CD14-positive monocyte (primary cell): Measurements from ENCODE around the gene TLNRD1. TPM values are rescaled to one million over a fixed set of nuclear protein-coding genes. Genes with fewer than 3 reads are reported as not detected.

Source experiments
- DNase-seq, 3 donors: peaks; one replicate each; pipeline ENCODE4 v3.0.0-alpha.2; 2011 to 2022
- H2AFZ ChIP-seq: 2 replicates; pipeline ENCODE4 v1.6.0; 2012; ENCODE audit warnings: mild to moderate bottlenecking, low read depth, low read length, inconsistent platforms; ENCODE audit not compliant: insufficient read depth, poor library complexity, severe bottlenecking
- H3K27ac ChIP-seq, 2 donors: 1 replicate in 1 of 2; 2 replicates in 1 of 2; pipeline ENCODE4 v1.5.1; 2012 to 2013; ENCODE audit warnings: low read length in 2 of 2, control low read depth in 1 of 2, inconsistent platforms in 1 of 2, low read depth in 1 of 2, mild to moderate bottlenecking in 1 of 2
- H3K27me3 ChIP-seq, 2 donors: one replicate each; pipeline versions ENCODE4 v1.6.0 to v1.6.1; 2011 to 2013; ENCODE audit warnings: low read length in 2 of 2; ENCODE audit not compliant: control insufficient read depth in 2 of 2, insufficient read depth in 2 of 2
- H3K36me3 ChIP-seq, 2 donors: replicated peaks in 1 of 2; 1 replicate in 1 of 2; 2 replicates in 1 of 2; pipeline versions ENCODE4 v1.5.1 to v1.6.1; 2012 to 2013; ENCODE audit warnings: low read length in 2 of 2, control low read depth in 1 of 2, inconsistent platforms in 1 of 2, mild to moderate bottlenecking in 1 of 2; ENCODE audit not compliant: insufficient read depth in 2 of 2, control insufficient read depth in 1 of 2
- H3K4me1 ChIP-seq, 2 donors: 1 replicate in 1 of 2; 2 replicates in 1 of 2; pipeline versions ENCODE4 v1.5.1 to v1.6.1; 2012 to 2013; ENCODE audit warnings: low read length in 2 of 2, control low read depth in 1 of 2, inconsistent platforms in 1 of 2, mild to moderate bottlenecking in 1 of 2, moderate library complexity in 1 of 2; ENCODE audit not compliant: insufficient read depth in 2 of 2, control insufficient read depth in 1 of 2
- H3K4me2 ChIP-seq: replicated peaks from 2 replicates; pipeline ENCODE3; 2012; ENCODE audit warnings: low read length, moderate library complexity, mild to moderate bottlenecking; ENCODE audit not compliant: poor library complexity, severe bottlenecking; ENCODE audit errors: extremely low read depth
- H3K4me3 ChIP-seq, 3 experiments: fragments of 200-600 bp in 1 of 3; sonication (generic) in 1 of 3; replicated peaks in 1 of 3; 1 replicate in 2 of 3; 2 replicates in 1 of 3; pipeline ENCODE4 v1.5.1; 2011 to 2013; ENCODE audit warnings: low read length in 3 of 3, mild to moderate bottlenecking in 3 of 3, control low read depth in 2 of 3, low read depth in 2 of 3, inconsistent platforms in 1 of 3, moderate library complexity in 1 of 3
- H3K79me2 ChIP-seq: 2 replicates; pipeline ENCODE4 v1.6.0; 2012; ENCODE audit warnings: mild to moderate bottlenecking, control low read depth, inconsistent platforms, low read length, moderate library complexity; ENCODE audit not compliant: insufficient read depth
- H3K9ac ChIP-seq: 2 replicates; pipeline ENCODE4 v1.6.0; 2017; ENCODE audit warnings: low read length, mild to moderate bottlenecking; ENCODE audit not compliant: insufficient read depth, poor library complexity, severe bottlenecking
- H3K9me3 ChIP-seq, 2 donors: replicated peaks in 1 of 2; 1 replicate in 1 of 2; 2 replicates in 1 of 2; pipeline versions ENCODE4 v1.5.1 to v1.6.1; 2012 to 2013; ENCODE audit warnings: low read length in 2 of 2, control low read depth in 1 of 2; ENCODE audit not compliant: control insufficient read depth in 1 of 2, insufficient read depth in 1 of 2
- H4K20me1 ChIP-seq: 2 replicates; pipeline ENCODE4 v1.6.0; 2012; ENCODE audit warnings: mild to moderate bottlenecking, low read length, control low read depth, moderate library complexity; ENCODE audit not compliant: insufficient read depth
- H3K27ac Mint-ChIP-seq, 7 donors: one replicate each; pipeline ENCODE4 v1.8.0; 2020; ENCODE audit warnings: mild to moderate bottlenecking in 7 of 7, mixed read lengths in 7 of 7, moderate library complexity in 6 of 7, inconsistent platforms in 2 of 7
- H3K27me3 Mint-ChIP-seq, 3 donors: one replicate each; pipeline ENCODE4 v1.8.0; 2021 to 2022; ENCODE audit warnings: low read depth in 3 of 3, mild to moderate bottlenecking in 3 of 3, mixed read lengths in 3 of 3, moderate library complexity in 3 of 3, inconsistent platforms in 1 of 3
- H3K36me3 Mint-ChIP-seq, 2 donors: one replicate each; pipeline ENCODE4 v1.8.0; 2020; ENCODE audit warnings: mixed read lengths in 2 of 2, inconsistent platforms in 1 of 2, mild to moderate bottlenecking in 1 of 2
- H3K4me1 Mint-ChIP-seq: one replicate; pipeline ENCODE4 v1.8.0; 2020; ENCODE audit warnings: mild to moderate bottlenecking, mixed read lengths
- H3K4me3 Mint-ChIP-seq, 2 donors: one replicate each; pipeline ENCODE4 v1.8.0; 2020; ENCODE audit warnings: mild to moderate bottlenecking in 2 of 2, mixed read lengths in 2 of 2, moderate library complexity in 1 of 2
- H3K9me3 Mint-ChIP-seq, 7 donors: one replicate each; pipeline ENCODE4 v1.8.0; 2020 to 2022; ENCODE audit warnings: mixed read lengths in 7 of 7, mild to moderate bottlenecking in 6 of 7, moderate library complexity in 6 of 7, inconsistent platforms in 2 of 7
- CTCF ChIP-seq: fragments of 200-600 bp; IDR thresholded peaks from one replicate; pipeline ENCODE4 v1.8.0; 2022; ENCODE audit warnings: antibody characterized with exemption, mild to moderate bottlenecking
- WGBS: methylation state at CpG from one replicate; pipeline ENCODE4 v1.1.5; 2013; ENCODE audit warnings: missing lambda C conversion rate; ENCODE audit not compliant: insufficient coverage; 5-methylcytosine and 5-hydroxymethylcytosine counted together
- intact Hi-C, 2 donors: fragments of 100-400 bp; cut with micrococcal nuclease; formaldehyde crosslinking; loops; one replicate each; pipeline versions ENCODE4 v1.15.0 to v1.15.1; 2023
- polyA plus RNA-seq, 3 donors: library from polyadenylated mRNA; depleted of rRNA in 1 of 3; unstranded in 2 of 3; stranded (reverse) in 1 of 3; fragments of 300-500 nt in 2 of 3; fragments of >200 nt in 1 of 3; fragmentation: Illumina TruSeq in 2 of 3; gene quantifications; 1 replicate in 2 of 3; 2 replicates in 1 of 3; pipeline ENCODE4 v1.2.3, GENCODE V29; 2012 to 2021

The TLNRD1 gene
- polyA plus RNA-seq, 3 donors, result 2.6 to 12.6 (median 3.4) TPM

GRCh38 chr15:81038975-81039607 is 38.4 kb downstream of the TLNRD1 start:
- H3K4me3 ChIP-seq, result no peak overlapping the region
- H3K79me2 ChIP-seq, result no peaks in the 10 kb centered on the region
- H3K4me1 ChIP-seq, result peaks cover 0 to 4% of the 10 kb centered on the region in 2 donors
- DNase-seq, result no peak
- no peak overlapping the region for H3K4me2 ChIP-seq
- peak overlapping the region; percentile 37 for H2AFZ ChIP-seq
- Mint-ChIP-seq H3K4me3 (no peak overlapping the region), H3K36me3 (no peaks in the 10 kb centered on the region), H3K27ac (peak overlapping the region in 1 of 7 donors; percentile 4), H3K27me3 (peaks cover 2% of the 10 kb centered on the region in 3 donors), H3K9me3 (peaks cover 0 to 2% (median 0%) of the 10 kb centered on the region in 7 donors), H3K4me1 (peaks cover 6% of the 10 kb centered on the region)
- no peak overlapping the region for H3K27ac ChIP-seq
- H4K20me1 ChIP-seq, result no peaks in the 10 kb centered on the region
- no peaks in the 10 kb centered on the region for H3K9me3 ChIP-seq
- WGBS, result 20% methylated on average over 3 of the region's 4 CpGs
- no peaks in the 10 kb centered on the region for H3K36me3 ChIP-seq
- intact Hi-C loops, result loop anchor here in 1 of 2 donors (10.0 kb wide), 1 partner anchor 54 kb away; the partner anchor contains the start of gene MESD
- no peak overlapping the region for H3K9ac ChIP-seq
- no peaks in the 10 kb centered on the region for H3K27me3 ChIP-seq
- no peak for TF ChIP-seq CTCF

- H3K36me3 ChIP-seq, result no peaks in the 10 kb centered on the region
- H3K9ac ChIP-seq, result no peak overlapping the region
- H2AFZ ChIP-seq, result no peak overlapping the region
- no peak overlapping the region for H3K27ac ChIP-seq
- Mint-ChIP-seq H3K9me3 (peaks cover 0 to 4% (median 0%) of the 10 kb centered on the region in 7 donors), H3K36me3 (no peaks in the 10 kb centered on the region), H3K27me3 (peaks cover 2% of the 10 kb centered on the region in 3 donors), H3K4me3 (no peak overlapping the region), H3K27ac (peak overlapping the region in 1 of 7 donors; percentile 17), H3K4me1 (peaks cover 6% of the 10 kb centered on the region)
- no peaks in the 10 kb centered on the region for H4K20me1 ChIP-seq
- H3K79me2 ChIP-seq, result no peaks in the 10 kb centered on the region
- no peaks in the 10 kb centered on the region for H3K27me3 ChIP-seq
- intact Hi-C loops, result no loop called here
- H3K4me1 ChIP-seq, result peaks cover 0 to 4% of the 10 kb centered on the region in 2 donors
- no peak for TF ChIP-seq CTCF
- no peaks in the 10 kb centered on the region for H3K9me3 ChIP-seq
- no peak overlapping the region for H3K4me2 ChIP-seq
- H3K4me3 ChIP-seq, result no peak overlapping the region
- 100% methylated on average over 1 of the region's 6 CpGs for WGBS
- DNase-seq, result no peak
Observed at GRCh38 chr15:81040757-81041156, 40.0 kb downstream of the TLNRD1 start.
